Skeletal muscle satellite cell (primary cell): ENCODE results near the gene KLHL21. TPM values are rescaled to one million over a fixed set of nuclear protein-coding genes. Genes with fewer than 3 reads are reported as not detected.
A peak's percentile ranks its signal among the peaks of the same experiment; 100 is the strongest.

ENCODE experiments used
- H3K27me3 ChIP-seq: 2 replicates; pipeline ENCODE4 v1.7.0; 2013; ENCODE audit warnings: low read length; ENCODE audit not compliant: control insufficient read depth, insufficient read depth
- H3K36me3 ChIP-seq: 2 replicates; pipeline ENCODE4 v1.7.0; 2013; ENCODE audit warnings: mild to moderate bottlenecking, control low read depth, low read length; ENCODE audit not compliant: insufficient read depth
- H3K4me1 ChIP-seq: 2 replicates; pipeline ENCODE4 v1.7.0; 2013; ENCODE audit warnings: low read length; ENCODE audit not compliant: control insufficient read depth, insufficient read depth
- H3K4me2 ChIP-seq: 2 replicates; pipeline ENCODE4 v1.7.0; 2013; ENCODE audit warnings: mild to moderate bottlenecking, low read length
- H3K4me3 ChIP-seq: 2 replicates; pipeline ENCODE4 v1.7.0; 2013; ENCODE audit warnings: low read length
- H3K9ac ChIP-seq: 2 replicates; pipeline ENCODE4 v1.7.0; 2013; ENCODE audit warnings: mild to moderate bottlenecking, low read depth, low read length, moderate library complexity
- H3K9me3 ChIP-seq: replicated peaks from 2 replicates; pipeline ENCODE4 v1.7.0; 2013; ENCODE audit warnings: mild to moderate bottlenecking, control low read depth, low read length
- small RNA-seq: library from RNA; depleted of rRNA; stranded (forward); fragments of <200 nt; gene quantifications from one replicate; pipeline ENCODE3, GENCODE V24; 2012

Gene KLHL21

DNA sequence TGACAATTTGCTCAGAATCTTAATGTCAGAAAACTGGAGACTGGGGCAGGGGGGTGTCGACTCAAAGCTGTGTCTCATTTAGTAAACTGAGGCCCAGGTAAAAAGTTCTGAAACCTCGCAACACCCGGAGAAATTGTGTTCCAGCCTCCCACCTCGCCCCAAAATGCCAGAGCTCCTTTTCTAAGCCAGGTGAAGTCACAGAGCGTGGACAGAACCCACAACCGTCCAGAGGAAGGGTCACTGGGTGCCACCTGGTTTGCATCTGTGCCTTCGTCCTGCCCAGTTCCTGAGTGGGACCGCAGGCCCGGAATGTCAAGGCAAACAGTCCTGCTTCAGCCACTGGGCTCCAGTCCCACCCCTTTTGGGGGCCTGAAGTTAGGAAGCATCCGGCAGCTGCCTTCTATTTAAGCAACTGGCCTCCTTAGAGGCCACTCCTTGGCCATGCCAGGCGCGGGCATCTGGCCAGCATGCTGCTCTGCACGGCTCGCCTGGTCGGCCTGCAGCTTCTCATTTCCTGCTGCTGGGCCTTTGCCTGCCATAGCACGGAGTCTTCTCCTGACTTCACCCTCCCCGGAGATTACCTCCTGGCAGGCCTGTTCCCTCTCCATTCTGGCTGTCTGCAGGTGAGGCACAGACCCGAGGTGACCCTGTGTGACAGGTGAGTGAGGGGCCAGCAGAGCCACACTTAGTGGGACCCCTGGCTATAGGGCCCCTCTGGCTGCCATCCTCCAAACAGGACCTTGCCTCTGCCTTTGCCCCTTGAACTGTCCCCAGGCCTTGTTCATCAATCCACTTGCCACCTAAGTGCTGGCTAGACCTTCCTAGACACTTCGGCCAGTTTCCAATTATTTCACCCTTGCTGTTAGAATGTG, 47.5 kb downstream of the KLHL21 start, which contains the start of gene TAS1R1:
Gene TAS1R1, plus strand, starts transcription at position 401 of the 872 bp plus-strand sequence. Its CDS starts 67 bp downstream, at position 468.
- peak within 1 kb of the TSS; percentile 96 for H3K4me3 ChIP-seq

DNA sequence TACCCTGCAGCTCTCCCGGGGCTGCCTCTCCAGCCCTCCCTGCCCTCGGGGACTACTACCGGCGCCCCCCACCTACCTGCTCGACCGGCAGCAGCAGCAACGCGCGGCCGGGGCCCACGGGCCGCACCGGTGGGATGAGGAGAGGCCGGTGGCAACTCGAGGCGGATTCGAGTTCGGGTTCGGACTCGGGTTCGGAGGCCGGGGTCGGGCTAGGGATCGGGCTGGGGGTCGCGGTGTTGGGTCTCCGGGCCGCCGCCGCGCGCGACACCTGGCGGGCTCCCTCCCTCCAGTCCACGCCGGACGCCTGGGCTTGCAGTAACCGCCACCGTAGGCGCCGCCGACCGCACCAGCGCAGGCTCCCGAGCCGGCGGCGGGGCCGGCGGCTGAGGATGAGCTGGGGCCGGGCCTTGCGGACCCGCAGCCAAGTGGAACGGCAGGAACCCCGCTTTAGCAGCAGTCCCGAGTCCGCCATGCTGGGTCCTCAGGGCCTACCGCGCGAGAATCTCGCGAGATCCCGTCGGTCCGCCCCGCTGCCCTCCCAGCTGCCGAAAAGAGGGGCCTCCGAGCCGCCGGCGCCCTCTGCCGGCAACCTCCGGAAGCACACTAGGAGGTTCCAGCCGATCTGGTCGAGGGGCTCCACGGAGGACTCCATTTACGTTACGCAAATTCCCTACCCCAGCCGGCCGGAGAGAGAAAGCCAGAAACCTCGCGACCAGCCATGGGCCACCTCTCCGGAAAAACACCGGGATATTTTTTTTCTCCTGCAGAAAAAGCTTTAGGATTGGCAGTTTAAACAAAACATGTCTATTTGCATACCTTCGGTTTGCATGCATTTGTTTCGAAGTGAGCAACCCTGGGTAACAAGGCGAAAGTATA, 48.4 kb downstream of the KLHL21 start, which contains the start of gene NOL9:
Gene NOL9, minus strand, starts transcription at position 483 of the 876 bp plus-strand sequence. Its CDS starts 11 bp downstream, at position 472.
- Histone ChIP-seq H3K9me3 (no peaks in the 10 kb centered on the region), H3K4me1 (peaks cover 17% of the 10 kb centered on the region), H3K4me3 (peak within 1 kb of the TSS; percentile 96), H3K4me2 (peak within 1 kb of the TSS; percentile 81), H3K36me3 (peaks cover 9% of the 10 kb centered on the region), H3K27me3 (no peaks in the 10 kb centered on the region), H3K9ac (peak within 1 kb of the TSS; percentile 99)

More for the DNA sequence above, 47.5 kb downstream of the KLHL21 start, which contains the start of gene TAS1R1:
- Histone ChIP-seq H3K4me1 (peaks cover 17% of the 10 kb centered on the region), H3K4me2 (peak within 1 kb of the TSS; percentile 81), H3K9me3 (no peaks in the 10 kb centered on the region), H3K9ac (peak within 1 kb of the TSS; percentile 99), H3K27me3 (no peaks in the 10 kb centered on the region), H3K36me3 (peaks cover 3% of the 10 kb centered on the region)

DNA sequence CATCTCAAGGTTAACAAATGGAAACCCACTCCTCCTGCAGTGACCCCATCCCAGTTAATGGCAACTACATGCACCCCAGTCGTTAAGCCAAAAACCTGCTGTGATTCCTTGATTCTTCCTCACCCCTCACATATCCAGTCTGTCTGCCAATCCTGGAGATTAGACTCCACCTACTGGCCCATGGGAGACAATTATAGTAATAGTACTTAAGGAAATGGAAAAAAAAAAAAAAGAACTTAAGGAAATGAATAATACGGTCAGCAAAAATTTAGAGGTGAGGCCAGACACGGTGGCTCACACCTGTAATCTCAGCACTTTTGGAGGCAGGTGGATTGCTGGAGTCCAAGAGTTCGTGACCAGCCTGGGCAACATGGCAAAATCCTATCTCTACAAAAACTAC, 55.4 kb downstream of the KLHL21 start:
- H3K4me1 ChIP-seq: peaks cover 13% of the 10 kb centered on the region
- peaks cover 56% of the 10 kb centered on the region for H3K36me3 ChIP-seq
- H3K27me3 ChIP-seq: no peaks in the 10 kb centered on the region
- H3K9ac ChIP-seq: no peak overlapping the region
- H3K4me2 ChIP-seq: no peak overlapping the region
- no peaks in the 10 kb centered on the region for H3K9me3 ChIP-seq
- H3K4me3 ChIP-seq: no peak overlapping the region

DNA sequence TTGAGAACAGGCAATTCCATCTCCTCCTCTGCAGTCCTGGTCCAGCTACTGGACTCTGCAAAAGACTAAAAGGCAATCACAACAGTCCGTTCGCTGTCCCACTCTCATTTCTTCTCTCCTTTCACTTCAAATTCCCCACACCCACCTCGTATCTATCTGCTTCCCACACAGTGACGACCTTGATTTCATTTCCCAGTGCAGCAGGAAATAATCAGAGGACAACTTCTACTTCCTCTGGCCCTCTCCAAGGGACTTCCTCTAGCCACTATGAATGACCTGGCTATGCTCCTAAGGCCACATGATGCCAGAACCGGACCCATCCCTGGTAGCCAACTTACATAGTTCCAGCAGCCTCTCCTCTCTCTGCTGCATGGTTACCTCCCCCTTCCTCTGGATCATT, 56.3 kb downstream of the KLHL21 start:
- H3K4me1 ChIP-seq: peaks cover 13% of the 10 kb centered on the region
- H3K27me3 ChIP-seq: no peaks in the 10 kb centered on the region
- H3K4me2 ChIP-seq: no peak overlapping the region
- H3K36me3 ChIP-seq: peaks cover 62% of the 10 kb centered on the region
- no peak overlapping the region for H3K9ac ChIP-seq
- H3K4me3 ChIP-seq: no peak overlapping the region
- no peaks in the 10 kb centered on the region for H3K9me3 ChIP-seq

- H3K4me1 ChIP-seq: peaks cover 13% of the 10 kb centered on the region
- H3K4me3 ChIP-seq: no peak overlapping the region
- H3K9ac ChIP-seq: no peak overlapping the region
- peak overlapping the region; percentile 49 for H3K4me2 ChIP-seq
- H3K27me3 ChIP-seq: no peaks in the 10 kb centered on the region
- H3K36me3 ChIP-seq: peaks cover 64% of the 10 kb centered on the region
- H3K9me3 ChIP-seq: no peaks in the 10 kb centered on the region
These were observed 57.2 kb downstream of the KLHL21 start for GRCh38 chr1:6545276-6546112.

- Histone ChIP-seq H3K9me3 (no peaks in the 10 kb centered on the region), H3K4me3 (no peak overlapping the region)
These were observed 57.8 kb downstream of the KLHL21 start for GRCh38 chr1:6544831-6545230.

More at GRCh38 chr1:6544831-6545230, 57.8 kb downstream of the KLHL21 start:
- H3K36me3 ChIP-seq: peaks cover 64% of the 10 kb centered on the region
- H3K4me1 ChIP-seq: peaks cover 14% of the 10 kb centered on the region
- no peak overlapping the region for H3K9ac ChIP-seq
- no peaks in the 10 kb centered on the region for H3K27me3 ChIP-seq
- peak overlapping the region; percentile 49 for H3K4me2 ChIP-seq

Small RNA genes within 50 kb of the gene (small RNA-seq; reads per million reads assigned to genes)
- not detected for gene RNU6-731P
